GM18499 (cell line): ENCODE data around the gene FAM3A.
A peak's percentile ranks its signal among the peaks of the same experiment; 100 is the strongest.
"Not testable (repeated sequence)": the region's sequence is repeated elsewhere in the genome, so short reads cannot be mapped to it uniquely, and the experiment has no call there.

Source experiments
- ATAC-seq: cut with Tn5 transposase; IDR thresholded peaks from one replicate; pipeline ENCODE4 v1.9.1; 2021; ENCODE audit warnings: moderate number of reproducible peaks; ENCODE audit not compliant: insufficient read depth, unreplicated experiment

Gene FAM3A

GRCh38 chrX:154515966-154516655 is at the start of gene FAM3A:
Gene FAM3A, minus strand, starts transcription at chrX:154516232. Its CDS starts 460 bp downstream, at chrX:154515772.
- ATAC-seq: peak; percentile 55

GRCh38 chrX:154562295-154562694 is 46.3 kb upstream of the FAM3A start:
- not testable (repeated sequence) for ATAC-seq

GRCh38 chrX:154560326-154560725 is 44.3 kb upstream of the FAM3A start:
- ATAC-seq: not testable (repeated sequence)

- not testable (repeated sequence) for ATAC-seq
These were observed 42.9 kb upstream of the FAM3A start for GRCh38 chrX:154558896-154559295.

- ATAC-seq: not testable (repeated sequence)
These were observed 42.1 kb upstream of the FAM3A start for GRCh38 chrX:154558060-154558690.

GRCh38 chrX:154552112-154552806 is 36.2 kb upstream of the FAM3A start:
- not testable (repeated sequence) for ATAC-seq

GRCh38 chrX:154549766-154550165 is 33.7 kb upstream of the FAM3A start:
- ATAC-seq: no peak

GRCh38 chrX:154548028-154548316 is 31.9 kb upstream of the FAM3A start:
- ATAC-seq: no peak

GRCh38 chrX:154547245-154548027 is 31.4 kb upstream of the FAM3A start, which contains the start of gene IKBKG:
Gene IKBKG, plus strand, starts transcription at chrX:154547620. Its CDS starts 4,383 bp downstream, at chrX:154552003.
- peak; percentile 61 for ATAC-seq

- ATAC-seq: peak; percentile 27
These were observed 30.6 kb upstream of the FAM3A start, which contains the start of gene G6PD for GRCh38 chrX:154546354-154547244. Gene G6PD, minus strand, starts transcription at chrX:154546846. Its CDS starts 691 bp downstream, at chrX:154546155.

GRCh38 chrX:154545673-154546274 is 29.7 kb upstream of the FAM3A start:
- ATAC-seq: no peak

GRCh38 chrX:154542723-154543424 is 26.8 kb upstream of the FAM3A start:
- no peak for ATAC-seq

GRCh38 chrX:154541896-154542722 is 26.1 kb upstream of the FAM3A start:
- ATAC-seq: no peak

GRCh38 chrX:154541589-154541895 is 25.5 kb upstream of the FAM3A start:
- ATAC-seq: no peak

- ATAC-seq: no peak
These were observed 25.0 kb upstream of the FAM3A start for GRCh38 chrX:154540897-154541535.

GRCh38 chrX:154540365-154540764 is 24.3 kb upstream of the FAM3A start:
- not testable (repeated sequence) for ATAC-seq

- ATAC-seq: no peak
These were observed 23.0 kb upstream of the FAM3A start for GRCh38 chrX:154539077-154539476.
